Measurements from ENCODE around the gene C17orf107. TPM values are rescaled to one million over a fixed set of nuclear protein-coding genes. Genes with fewer than 3 reads are reported as not detected.

Gene C17orf107
- total and polyA plus RNA-seq, 2 of the 13 experiments (the other 11 are each of a cell fraction or from before 2014, with no cell fraction given), result 0.20 to 0.59 TPM

- TF ChIP-seq AKNA (CRISPR knock-in tag; IDR thresholded peaks at IDR 0.05; ENCODE audit: borderline replicate concordance) (no peak), TEAD2 (CRISPR knock-in tag; IDR thresholded peaks at IDR 0.05) (no peak), ZNF124 (CRISPR knock-in tag; IDR thresholded peaks at IDR 0.05) (no peak), SNAPC5 (CRISPR knock-in tag; IDR thresholded peaks at IDR 0.05; ENCODE audit: borderline replicate concordance) (no peak), ZNF550 (CRISPR knock-in tag; IDR thresholded peaks at IDR 0.05; ENCODE audit: borderline replicate concordance) (no peak), ARID2 (CRISPR knock-in tag; IDR thresholded peaks at IDR 0.05; ENCODE audit: borderline replicate concordance) (no peak), ADNP (CRISPR knock-in tag; IDR thresholded peaks at IDR 0.05) (no peak), KLF15 (CRISPR knock-in tag; IDR thresholded peaks at IDR 0.05; ENCODE audit: borderline replicate concordance) (no peak), XRCC5 (optimal IDR thresholded peaks at IDR 0.05; ENCODE audit: low read length) (peak; percentile 46), FOXP1 (IDR thresholded peaks at IDR 0.05) (no peak), FOXP1 (CRISPR knock-in tag; IDR thresholded peaks at IDR 0.05) (no peak; the same call in 1 of the 2 replicates), POLR2AphosphoS2 (IDR thresholded peaks at IDR 0.05; ENCODE audit: low read depth, low read length) (no peak), ZNF670 (CRISPR knock-in tag; IDR thresholded peaks at IDR 0.05; ENCODE audit: borderline replicate concordance) (no peak; the same call in 1 of the 2 replicates), UBTF (CRISPR knock-in tag; IDR thresholded peaks at IDR 0.05) (no peak; the same call in 1 of the 2 replicates), SAP130 (CRISPR knock-in tag; IDR thresholded peaks at IDR 0.05; ENCODE audit: low read depth) (peak; percentile 62), ZNF30 (CRISPR knock-in tag; IDR thresholded peaks at IDR 0.05) (no peak), NFIB (CRISPR knock-in tag; IDR thresholded peaks at IDR 0.05; ENCODE audit: borderline replicate concordance) (no peak), HDAC2 (CRISPR knock-in tag; IDR thresholded peaks at IDR 0.05) (no peak), NFE2 (CRISPR knock-in tag; IDR thresholded peaks at IDR 0.05) (no peak), ZNF362 (CRISPR knock-in tag; IDR thresholded peaks at IDR 0.05; ENCODE audit: borderline replicate concordance) (no peak), E2F1 (CRISPR knock-in tag; IDR thresholded peaks at IDR 0.05) (peak; percentile 82)
Observed at GRCh38 chr17:4939796-4940554, 40.6 kb downstream of the C17orf107 start, which contains the start of the genes RNF167 and SLC25A11 (continued).

Measured in HepG2 (cell line).